ENCODE results near the gene ADAM15.

Gene ADAM15

GRCh38 chr1:155032886-155033285, 18.2 kb upstream of the ADAM15 start:
- no peak for DNase-seq (ENCODE audit: low read depth in 2 of 2)

- DNase-seq (ENCODE audit: low read depth in 2 of 2): no peak
Observed at GRCh38 chr1:155033524-155033923, 17.6 kb upstream of the ADAM15 start, which contains the start of the genes DCST1 and DCST2. Gene DCST1, plus strand, starts transcription at chr1:155033824. Its CDS starts 213 bp downstream, at chr1:155034037. Gene DCST2, minus strand, starts transcription at chr1:155033781. Its CDS starts 80 bp downstream, at chr1:155033701.

GRCh38 chr1:155034318-155035208, 16.6 kb upstream of the ADAM15 start:
- no peak for DNase-seq (ENCODE audit: low read depth in 2 of 2)

- no peak for DNase-seq (ENCODE audit: low read depth in 2 of 2)
Observed at GRCh38 chr1:155035936-155036335, 15.2 kb upstream of the ADAM15 start.

GRCh38 chr1:155037043-155037442, 14.1 kb upstream of the ADAM15 start:
- no peak for DNase-seq (ENCODE audit: low read depth in 2 of 2)

- DNase-seq (ENCODE audit: low read depth in 2 of 2): no peak
Observed at GRCh38 chr1:155037851-155038441, 13.2 kb upstream of the ADAM15 start.

GRCh38 chr1:155038602-155039307, 12.4 kb upstream of the ADAM15 start:
- no peak for DNase-seq (ENCODE audit: low read depth in 2 of 2)

GRCh38 chr1:155039308-155039669, 11.8 kb upstream of the ADAM15 start:
- DNase-seq (ENCODE audit: low read depth in 2 of 2): no peak

GRCh38 chr1:155040358-155041093, 10.6 kb upstream of the ADAM15 start:
- no peak for DNase-seq (ENCODE audit: low read depth in 2 of 2)

GRCh38 chr1:155042789-155043188, 8.3 kb upstream of the ADAM15 start:
- DNase-seq (ENCODE audit: low read depth in 2 of 2): no peak

GRCh38 chr1:155043301-155043702, 7.8 kb upstream of the ADAM15 start:
- DNase-seq (ENCODE audit: low read depth in 2 of 2): no peak

- DNase-seq (ENCODE audit: low read depth in 2 of 2): no peak
Observed at GRCh38 chr1:155043793-155044192, 7.3 kb upstream of the ADAM15 start.

GRCh38 chr1:155044365-155044764, 6.8 kb upstream of the ADAM15 start:
- DNase-seq (ENCODE audit: low read depth in 2 of 2): no peak

- peak in 1 of 2 donors; percentile 25 for DNase-seq (ENCODE audit: low read depth in 2 of 2)
Observed at GRCh38 chr1:155044812-155045657, 6.1 kb upstream of the ADAM15 start.

GRCh38 chr1:155048449-155049334, 2.4 kb upstream of the ADAM15 start:
- DNase-seq (ENCODE audit: low read depth in 2 of 2): no peak

GRCh38 chr1:155049651-155050559, 1.2 kb upstream of the ADAM15 start:
- DNase-seq (ENCODE audit: low read depth in 2 of 2): no peak

- DNase-seq (ENCODE audit: low read depth in 2 of 2): no peak
Observed at GRCh38 chr1:155051342-155051776, 243 bp downstream of the ADAM15 start.

GRCh38 chr1:155051777-155052398, 772 bp downstream of the ADAM15 start:
- DNase-seq (ENCODE audit: low read depth in 2 of 2): no peak

All from stimulated activated CD4-positive, alpha-beta T cell treated with anti-CD3 and anti-CD28 coated beads, Interleukin-1b, Interleukin-23, amount 100 ng/mL, for 1 hour (primary cell).